ENCODE results near the gene CNOT6L.
"Not testable (repeated sequence)": the region's sequence is repeated elsewhere in the genome, so short reads cannot be mapped to it uniquely, and the experiment has no call there.

The CNOT6L gene

DNA sequence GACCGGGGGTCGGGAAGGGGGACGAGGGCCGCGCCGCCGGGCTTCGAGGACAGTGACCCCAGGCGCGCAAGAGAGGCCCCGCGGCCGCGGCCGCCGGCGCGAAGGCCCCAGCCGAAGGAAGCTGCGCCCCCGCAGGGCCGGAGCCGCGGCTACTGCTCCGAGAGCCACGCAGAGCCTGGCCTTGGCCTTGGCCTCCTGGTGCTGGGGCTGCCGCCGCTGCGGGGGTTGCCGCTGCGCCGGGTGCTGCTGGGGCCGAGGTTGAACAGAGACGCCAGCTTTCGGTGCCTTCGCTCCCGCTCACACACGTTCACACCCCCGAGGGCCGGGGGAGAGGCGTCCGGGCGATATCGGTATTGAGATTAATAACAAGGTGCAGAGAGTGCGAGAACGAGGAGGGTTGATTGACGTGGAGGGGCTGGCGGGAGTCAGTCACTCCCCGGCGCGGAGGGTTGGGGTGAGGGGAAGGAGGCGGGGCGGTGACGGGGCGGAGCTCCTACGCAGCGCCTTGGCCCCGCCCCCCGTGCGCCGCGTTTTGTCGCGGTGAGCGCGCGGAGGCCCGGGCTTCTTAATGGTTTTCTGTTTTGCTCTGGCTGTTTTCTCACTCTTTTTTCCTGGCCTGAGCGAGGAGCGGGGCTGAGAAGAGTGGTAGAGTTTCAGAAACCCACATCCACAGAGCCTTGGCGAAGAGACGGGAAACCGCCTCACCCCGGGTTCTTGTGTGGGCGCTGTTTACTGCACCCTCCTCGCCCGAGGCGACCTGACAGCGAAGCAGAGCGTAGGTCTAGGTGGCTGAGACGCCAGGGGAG lies 878 bp upstream of the CNOT6L start:
- peak; percentile 86 for DNase-seq

DNA sequence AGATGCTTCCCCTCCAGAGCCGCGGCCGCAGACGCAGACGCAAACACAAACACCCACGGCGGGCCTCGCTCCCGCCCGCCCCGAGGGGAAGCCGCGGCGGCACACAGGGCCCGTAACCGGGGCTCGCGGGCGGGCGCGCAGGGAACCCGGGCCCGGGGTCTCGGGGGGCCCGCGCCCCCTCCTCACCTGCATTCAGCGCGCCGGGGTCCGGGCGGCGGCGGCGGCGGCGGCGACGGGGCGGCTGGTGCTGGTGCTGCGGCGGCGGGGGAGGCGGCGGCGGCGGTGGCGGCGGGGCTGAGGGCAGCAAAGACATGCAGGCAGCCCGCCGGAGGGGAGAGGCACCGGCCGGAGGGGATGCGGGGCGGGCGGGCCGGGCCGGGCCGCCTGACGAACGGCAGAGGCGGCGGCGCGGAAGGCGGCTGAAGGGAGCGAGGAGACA lies 255 bp upstream of the CNOT6L start:
- DNase-seq: no peak

DNA sequence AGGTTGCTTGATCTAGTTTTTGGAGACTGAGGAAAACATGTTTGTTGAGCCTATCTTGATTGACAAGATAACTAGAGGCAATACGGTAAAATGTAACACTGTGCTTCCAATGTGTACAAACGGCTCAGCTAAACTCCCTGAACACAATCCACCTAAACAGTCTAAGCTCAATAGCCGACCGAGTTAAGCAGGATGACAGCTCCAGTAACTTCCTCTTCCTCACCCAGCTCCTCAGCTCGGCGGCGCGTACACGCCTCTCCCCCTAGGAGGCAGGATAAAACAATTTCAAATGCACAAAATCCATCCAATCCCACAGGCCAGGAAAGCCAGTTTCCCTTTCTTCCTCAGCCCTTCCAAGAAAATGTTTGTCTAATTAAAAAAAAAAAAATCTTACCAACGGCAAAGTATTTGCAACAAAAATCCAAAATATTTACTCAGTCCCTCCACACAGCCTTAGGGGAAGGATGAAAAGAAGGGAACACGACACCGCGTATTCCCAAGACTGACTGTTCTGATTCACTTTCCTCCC lies 1.0 kb downstream of the CNOT6L start:
- peak; percentile 61 for DNase-seq

DNA sequence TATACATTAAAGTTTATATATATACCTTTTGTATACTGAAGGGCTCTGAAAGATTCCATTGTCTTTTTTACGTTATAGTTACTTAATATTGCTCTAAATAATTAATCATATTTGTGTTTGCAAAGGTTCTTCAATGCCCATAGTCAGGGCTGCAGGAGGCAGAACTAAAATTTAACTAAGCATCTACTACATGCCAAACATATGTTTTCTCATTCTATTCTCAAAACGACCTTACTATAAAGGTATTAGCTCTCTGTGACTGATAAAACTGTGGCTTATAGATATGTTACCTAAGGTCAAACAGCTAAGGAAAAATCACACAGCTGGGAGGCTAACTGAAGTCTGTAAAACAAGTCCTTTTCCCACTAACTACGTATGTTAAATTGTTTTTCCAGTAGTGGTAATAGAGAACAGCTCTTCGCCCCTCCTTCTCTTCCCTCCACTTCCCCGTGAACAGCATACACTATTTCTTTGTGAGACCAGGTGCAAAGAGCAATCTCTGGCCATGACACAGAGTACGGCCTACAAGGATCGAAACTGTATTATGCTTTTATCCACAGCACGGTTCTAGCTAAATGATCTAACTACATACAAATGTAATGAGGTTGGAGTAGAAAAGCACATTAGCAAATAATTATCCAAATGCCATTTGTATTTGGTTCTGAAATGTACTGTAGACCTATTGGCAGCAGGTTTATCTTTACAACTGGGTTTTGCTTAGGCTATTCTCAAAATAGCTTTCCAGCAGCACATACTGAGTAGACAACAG lies 1.7 kb downstream of the CNOT6L start:
- DNase-seq: no peak

DNA sequence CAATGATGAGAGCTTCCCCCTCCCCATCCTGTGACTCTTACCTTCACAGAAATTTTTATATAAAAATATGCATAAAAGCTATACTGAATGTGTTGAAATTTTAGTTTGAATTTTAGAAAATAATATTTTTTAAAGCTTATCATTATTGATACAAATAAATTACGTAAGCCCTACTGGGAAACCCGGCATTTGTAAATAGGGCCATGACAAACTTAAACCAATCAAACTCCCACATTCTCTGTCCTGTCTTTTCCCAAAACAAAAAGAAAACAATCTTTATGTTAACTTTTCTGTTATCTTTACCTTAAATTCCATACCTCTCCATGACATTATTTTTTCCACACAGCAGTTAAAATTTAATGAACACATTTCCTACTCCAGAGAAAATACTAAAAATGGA lies 2.6 kb downstream of the CNOT6L start:
- DNase-seq: no peak

DNA sequence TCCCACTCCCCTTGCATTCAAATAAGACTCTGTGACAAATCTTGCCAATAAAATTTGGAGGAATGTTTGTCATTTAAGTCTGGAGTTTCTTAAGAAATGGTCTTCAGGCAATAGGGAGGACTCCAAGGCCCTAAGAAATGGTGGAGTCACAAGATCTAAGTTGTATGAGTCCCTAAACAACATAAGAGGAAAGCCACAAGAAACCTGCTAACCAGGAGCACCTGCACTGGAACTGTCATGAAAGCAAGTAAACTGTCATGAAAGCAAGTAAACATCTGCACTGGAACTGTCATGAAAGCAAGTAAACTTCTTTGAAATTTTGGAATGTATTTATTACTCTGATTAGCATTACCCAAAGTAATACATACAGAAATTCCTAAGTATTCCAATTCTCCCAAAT lies 3.5 kb downstream of the CNOT6L start:
- no peak for DNase-seq

DNA sequence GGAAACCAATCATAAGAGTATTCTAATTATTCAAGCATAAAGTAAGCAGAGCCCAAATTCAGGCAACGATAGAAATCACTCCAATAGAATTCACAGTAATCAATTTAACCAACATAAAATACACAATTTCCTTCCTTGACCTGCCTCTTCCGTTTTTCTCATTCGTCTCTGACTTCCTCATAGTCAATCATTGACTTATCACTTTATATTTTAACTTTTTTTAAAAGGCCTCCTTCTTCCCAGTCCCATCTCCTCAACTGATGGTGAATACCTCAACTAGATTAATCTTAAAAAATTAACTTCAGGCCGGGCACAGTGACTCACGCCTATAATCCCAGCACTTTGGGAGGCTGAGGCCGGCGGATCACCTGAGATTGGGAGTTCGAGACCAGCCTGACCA lies 13.3 kb downstream of the CNOT6L start:
- no peak for DNase-seq

DNA sequence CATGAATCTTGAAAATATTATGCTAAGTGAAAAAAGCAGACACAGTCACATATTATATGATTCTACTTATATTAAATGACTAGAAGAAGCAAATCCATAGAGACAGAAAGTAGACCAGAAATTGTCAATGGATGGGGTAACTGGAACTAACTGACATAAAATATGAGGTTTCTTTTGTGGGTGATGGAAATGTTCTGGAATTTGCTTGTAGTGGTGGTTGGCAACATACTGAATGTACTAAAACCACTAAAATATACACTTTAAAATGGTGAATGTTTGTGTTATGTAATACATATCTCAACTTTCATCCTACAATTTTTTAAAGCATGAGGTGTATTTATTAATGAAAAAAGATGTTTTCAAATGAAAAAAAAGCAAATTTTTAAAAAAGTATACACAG lies 14.7 kb downstream of the CNOT6L start:
- no peak for DNase-seq

DNA sequence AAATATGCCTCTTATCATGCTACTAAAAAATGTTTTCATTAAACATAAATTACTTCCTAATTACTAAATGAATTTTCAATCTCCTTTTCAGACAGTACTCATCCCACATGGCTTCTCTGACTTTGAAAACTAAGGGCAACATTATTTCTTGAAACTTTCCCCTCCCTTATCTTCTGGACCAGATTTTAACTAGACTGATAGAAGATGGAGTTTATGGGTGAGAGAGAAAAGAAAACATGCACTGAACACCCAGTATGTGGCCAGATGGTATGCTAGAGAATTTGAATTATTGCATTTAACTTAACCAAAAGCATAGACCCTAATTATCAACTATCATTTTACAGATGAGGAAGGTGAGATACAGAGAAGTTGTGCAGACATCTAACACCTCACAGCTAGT lies 16.8 kb downstream of the CNOT6L start:
- DNase-seq: no peak

DNA sequence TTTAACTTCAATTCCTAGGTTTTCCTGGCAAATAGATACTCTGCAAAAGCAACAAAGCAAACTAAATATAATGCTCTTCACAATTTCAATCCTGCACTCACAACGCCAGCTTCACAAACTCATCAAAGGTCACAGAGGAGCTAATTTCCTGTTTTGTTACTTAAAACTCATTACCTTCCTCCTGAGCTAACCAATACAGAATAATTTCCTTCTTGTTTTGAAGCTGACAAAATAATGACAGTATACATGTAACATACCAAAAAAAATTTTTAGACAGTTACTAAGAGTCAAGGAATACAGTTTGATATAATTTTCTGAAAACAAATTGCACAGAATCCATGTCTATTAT lies 17.9 kb downstream of the CNOT6L start:
- DNase-seq: no peak

DNA sequence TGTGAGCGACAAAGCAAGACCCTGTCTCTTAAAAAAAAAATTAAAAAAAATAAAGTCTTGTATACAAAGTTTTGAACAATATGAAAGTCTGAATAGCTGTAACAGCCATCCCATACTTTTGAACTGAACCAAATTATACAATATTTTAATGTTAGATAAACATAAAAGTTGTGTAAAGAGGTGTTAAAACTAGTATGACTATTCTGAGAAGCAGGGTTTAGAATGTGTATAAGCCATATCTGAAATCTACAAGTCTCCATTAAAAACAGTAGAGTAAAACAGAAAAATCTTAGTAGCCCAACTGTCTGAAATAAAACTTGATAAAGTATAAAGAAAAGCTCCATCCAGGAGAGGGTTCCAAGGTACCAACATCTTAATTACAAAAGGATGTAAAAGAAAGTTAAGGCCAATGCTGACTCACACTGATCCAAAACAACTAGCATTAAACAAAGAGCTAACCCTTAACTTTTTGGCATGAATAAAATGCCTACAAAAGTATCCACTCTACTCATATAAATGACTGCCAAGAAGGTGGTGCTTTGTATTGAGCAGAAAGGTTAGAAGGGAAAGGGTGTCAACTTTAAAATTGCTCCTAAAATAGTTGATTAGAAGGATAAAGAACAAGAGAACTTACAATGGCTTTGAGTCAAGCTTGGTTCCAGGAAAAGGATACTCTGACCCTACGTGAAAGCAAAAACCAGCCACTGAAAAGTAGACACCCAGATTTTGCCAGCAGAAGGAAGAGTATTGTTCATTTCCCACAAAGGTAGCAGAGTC lies 18.5 kb downstream of the CNOT6L start:
- no peak for DNase-seq

DNA sequence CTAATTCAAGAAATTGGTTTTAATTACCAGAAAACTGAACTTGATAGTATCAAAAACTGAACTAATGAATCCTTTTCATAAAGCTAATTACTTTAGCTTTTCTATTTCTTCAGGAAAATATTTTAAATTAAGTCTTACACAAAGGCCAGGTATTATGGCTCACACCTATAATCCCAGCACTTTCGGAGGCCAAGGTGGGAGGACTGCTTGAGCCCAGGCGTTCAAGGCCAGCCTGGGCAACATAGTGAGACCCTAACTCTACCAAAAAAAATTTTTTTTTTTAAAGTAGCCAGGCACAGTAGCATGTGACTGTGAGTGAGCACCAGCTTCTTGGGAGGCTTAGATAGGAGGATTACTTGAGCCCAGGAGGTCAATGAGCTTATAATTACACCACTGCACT lies 19.1 kb downstream of the CNOT6L start:
- DNase-seq: no peak

DNA sequence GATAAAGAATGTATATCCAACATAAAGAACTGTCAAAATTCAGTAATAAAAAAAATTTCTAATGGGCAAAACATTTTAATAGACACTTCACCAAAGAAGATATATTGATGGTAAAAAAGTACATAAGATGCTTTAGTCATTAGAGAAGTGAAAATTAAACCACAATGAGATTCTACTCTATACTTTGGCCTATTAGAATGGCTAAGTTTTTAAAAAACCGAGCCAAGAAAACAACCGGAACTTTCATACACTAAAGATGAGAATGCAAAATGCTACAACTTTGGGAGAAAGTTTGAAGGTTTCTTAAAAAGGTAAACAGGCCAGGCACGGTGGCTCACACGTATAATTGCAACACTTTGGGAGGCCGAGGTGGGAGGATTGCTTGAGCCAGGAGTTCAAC lies 20.8 kb downstream of the CNOT6L start:
- DNase-seq: no peak

DNA sequence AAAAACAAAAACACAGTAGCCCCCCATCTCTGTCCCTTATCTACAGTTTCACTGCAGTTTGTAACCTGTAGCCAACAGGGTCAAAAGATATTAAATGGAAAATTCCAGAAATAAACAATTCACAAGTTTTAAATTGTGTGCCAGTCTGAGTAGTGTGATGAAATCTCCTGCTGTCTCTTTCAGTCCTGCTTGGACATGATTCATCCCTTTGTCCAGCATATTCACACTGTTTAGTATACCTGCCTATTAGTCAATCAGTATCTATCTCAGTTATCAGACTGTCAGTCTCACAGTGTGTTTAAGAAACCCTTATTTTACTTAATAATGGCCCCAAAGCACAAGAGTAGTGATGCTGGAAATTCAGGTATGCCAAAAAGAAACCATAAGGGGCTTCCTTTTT lies 21.9 kb downstream of the CNOT6L start:
- no peak for DNase-seq

DNA sequence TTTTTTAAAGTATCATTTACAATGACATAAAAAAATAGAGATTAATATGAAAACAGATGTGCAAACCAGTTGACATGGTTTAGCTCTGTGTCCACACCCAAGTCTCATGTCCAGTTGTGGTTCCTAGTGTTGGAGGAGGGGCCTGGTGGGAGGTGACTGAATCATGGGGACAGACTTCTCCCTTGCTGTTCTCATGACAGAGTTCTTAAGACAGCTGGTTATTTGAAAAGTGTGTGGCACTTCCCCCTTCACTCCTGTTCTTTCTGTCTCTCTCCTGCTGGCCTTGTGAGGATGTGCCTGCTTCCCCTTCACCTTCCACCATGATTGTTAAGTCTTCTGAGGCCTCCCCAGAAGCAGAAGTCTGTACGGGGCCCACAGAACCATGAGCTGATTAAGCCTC lies 23.8 kb downstream of the CNOT6L start:
- DNase-seq: no peak

DNA sequence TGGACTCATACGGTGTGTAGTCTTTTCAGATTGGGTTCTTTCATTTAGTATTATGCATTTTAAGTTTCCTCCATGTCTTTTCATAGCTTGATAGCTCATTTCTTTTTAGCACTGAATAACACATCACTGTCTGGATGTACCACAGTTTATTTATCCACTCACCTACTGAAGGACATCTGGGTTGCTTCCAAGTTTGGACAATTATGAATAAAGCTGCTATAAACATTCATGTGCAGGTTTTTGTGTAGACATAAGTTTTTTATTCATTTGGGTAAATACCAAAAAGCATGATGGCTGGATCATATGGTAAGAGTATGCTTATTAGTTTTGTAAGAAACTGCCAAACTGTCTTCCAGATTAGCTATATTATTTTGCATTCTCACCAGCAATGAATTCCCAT lies 29.0 kb downstream of the CNOT6L start:
- no peak for DNase-seq

DNA sequence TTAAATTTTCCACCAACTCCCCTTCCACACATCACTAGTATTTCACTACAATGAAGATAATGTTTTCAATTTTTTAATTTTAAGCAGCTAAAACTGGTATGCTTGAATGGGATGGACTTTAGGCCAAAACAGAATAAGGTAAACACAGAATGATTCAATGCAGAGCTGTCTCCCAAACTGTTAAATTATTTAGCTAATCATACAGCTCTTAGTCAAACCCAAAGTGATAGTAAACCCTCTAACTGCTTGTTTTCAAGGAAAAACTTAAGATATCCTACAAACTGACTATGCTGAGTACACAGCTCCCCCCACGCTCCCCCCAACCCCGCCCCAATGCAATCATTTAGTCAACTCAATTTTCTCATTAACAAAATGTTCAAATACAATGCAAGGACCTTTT lies 30.2 kb downstream of the CNOT6L start:
- DNase-seq: no peak

DNA sequence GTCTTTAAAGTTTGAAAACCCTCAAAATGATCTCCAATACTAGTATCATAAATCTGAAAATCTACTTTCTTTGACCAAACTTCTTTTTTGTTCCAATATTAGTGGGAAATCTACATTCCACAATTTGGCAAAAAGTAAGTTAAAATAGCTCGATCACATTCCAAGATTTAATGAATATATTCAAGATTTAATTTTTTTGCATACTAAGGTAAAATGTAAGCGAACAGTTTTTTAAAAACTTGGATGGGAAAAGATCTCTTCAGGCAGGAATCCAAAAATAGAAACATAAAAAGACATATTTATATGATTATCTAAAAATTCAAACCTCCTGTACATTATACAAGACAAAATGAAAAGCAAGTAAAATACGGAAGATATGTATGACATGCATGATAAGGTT lies 31.2 kb downstream of the CNOT6L start:
- no peak for DNase-seq

DNA sequence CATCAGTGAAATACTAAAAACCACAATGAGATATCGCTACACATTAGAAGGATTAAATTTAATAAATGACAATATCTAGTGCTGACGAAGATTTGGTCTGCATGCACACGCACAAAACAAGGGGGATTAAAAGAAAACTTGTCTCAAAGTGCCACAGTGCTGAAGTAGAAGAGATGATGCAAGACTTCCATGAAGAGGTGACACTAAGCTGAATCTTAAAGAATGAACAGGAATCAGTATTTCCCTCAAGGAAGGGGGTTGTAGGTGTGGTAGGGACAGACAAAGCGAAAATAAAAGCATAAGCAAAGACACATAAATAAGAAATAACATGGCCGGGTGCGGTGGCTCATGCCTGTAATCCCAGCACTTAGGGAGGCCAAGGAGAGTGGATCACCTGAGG lies 33.5 kb downstream of the CNOT6L start:
- DNase-seq: no peak

DNA sequence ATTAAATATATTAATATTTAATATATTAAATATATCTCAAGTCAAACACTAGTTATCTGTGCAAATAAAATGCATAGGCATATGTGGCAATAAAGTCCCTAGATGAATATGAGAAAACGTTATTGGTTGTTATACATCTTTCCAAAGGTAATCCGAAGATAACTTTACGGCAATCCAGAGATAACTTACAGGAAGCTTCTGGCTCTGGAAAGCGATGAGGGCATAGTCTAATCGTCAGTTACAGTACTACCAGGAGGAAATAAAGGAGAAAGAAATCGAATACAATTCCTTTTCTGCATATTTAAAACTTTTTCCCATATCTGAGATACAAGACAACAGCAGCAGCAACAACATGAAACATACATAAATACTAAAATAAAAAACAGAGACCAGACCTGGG lies 35.3 kb downstream of the CNOT6L start:
- DNase-seq: no peak

DNA sequence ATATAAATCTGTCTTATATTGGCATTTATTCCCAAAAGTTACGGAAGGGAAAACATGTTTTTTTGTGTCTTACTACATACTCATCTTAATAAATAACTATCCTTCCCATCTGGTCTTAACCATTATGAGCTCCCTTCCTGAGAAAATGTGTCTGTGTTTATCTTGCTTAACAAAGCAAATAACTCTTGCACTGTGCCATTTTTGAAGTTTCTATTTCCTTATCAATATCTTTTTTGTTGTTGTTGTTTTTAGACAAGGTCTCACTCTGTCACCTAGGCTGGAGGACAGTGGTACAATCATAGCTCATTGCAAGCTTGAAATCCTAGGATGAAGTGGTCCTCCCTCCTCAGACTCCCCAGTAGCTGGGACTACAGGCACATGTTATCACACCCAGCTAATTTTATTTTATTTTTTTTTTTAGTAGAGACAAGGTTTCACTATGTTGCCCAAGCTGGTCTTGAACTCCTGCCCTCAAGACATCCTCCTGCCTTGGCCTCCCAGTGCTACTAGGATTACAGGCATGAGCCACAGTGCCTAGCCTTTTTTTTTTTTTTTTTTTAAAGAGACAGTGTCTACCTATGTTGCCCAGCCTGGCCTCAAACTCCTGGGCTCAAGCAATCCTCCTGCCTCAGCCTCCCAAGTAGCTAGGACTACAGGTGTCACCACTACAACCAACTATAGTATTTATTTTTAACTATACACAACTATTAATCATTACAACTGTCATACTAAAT lies 36.9 kb downstream of the CNOT6L start:
- no peak for DNase-seq

DNA sequence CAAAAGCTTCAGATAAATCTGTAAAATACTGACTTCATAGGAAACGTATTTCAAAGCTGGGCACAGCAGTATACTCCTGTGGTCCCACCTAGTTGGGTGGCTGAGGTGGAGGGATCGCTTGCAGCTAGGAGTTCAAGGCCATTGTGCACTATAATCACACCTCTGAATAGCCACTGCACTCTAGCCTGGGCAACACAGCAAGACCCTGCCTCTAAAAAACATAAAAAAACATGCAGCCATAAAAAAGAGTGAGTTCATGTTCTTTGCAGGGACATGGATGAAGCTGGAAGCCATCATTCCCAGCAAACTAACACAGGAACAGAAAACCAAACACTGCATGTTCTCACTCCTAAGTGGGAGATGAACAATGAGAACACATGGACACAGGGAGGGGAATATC lies 38.4 kb downstream of the CNOT6L start:
- not testable (repeated sequence) for DNase-seq
